ENCODE data around the gene CHCHD6. TPM values are rescaled to one million over a fixed set of nuclear protein-coding genes. Genes with fewer than 3 reads are reported as not detected.
A peak's percentile ranks its signal among the peaks of the same experiment; 100 is the strongest.

Gene CHCHD6
- total RNA-seq, 1 donor from 2014 or later: 13.1 TPM

DNA sequence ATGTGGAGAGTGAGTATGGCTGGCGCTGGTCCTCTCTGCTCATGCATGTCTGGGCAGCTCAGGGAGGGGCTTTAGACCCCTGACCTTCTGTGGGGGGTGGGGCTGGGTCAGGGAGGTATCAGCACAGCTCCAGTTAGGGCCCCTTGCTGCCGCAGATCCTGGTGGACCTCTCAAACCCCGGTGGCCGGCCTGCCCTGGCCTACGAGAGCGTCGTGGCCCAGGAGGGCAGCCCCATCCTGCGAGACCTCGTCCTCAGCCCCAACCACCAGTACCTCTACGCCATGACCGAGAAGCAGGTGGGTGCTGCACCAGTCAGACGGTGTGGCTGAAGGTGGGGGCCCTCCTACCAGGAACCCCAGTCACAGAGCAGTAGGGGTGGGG is 299.1 kb downstream of the CHCHD6 start:
- DNase-seq (ENCODE audit: extremely low spot score, unreplicated experiment): no peak
- no peak for TF ChIP-seq CTCF (IDR thresholded peaks at IDR 0.05)
- H3K4me3 Mint-ChIP-seq (ENCODE audit: unreplicated experiment): no peak overlapping the region
- H3K27ac Mint-ChIP-seq (ENCODE audit: unreplicated experiment): peak overlapping the region; percentile 44
- peaks cover 6% of the 10 kb centered on the region for H3K36me3 Mint-ChIP-seq (ENCODE audit: unreplicated experiment)
- no peaks in the 10 kb centered on the region for H3K27me3 Mint-ChIP-seq (ENCODE audit: unreplicated experiment)
- H3K4me1 Mint-ChIP-seq (ENCODE audit: unreplicated experiment): peaks cover 34% of the 10 kb centered on the region
- H3K9me3 Mint-ChIP-seq (ENCODE audit: unreplicated experiment): no peaks in the 10 kb centered on the region

GRCh38 chr3:127003601-127004280 is 299.7 kb downstream of the CHCHD6 start:
- no peak for TF ChIP-seq CTCF (IDR thresholded peaks at IDR 0.05)
- Mint-ChIP-seq H3K9me3 (ENCODE audit: unreplicated experiment) (no peaks in the 10 kb centered on the region), H3K4me1 (ENCODE audit: unreplicated experiment) (peaks cover 35% of the 10 kb centered on the region)

DNA sequence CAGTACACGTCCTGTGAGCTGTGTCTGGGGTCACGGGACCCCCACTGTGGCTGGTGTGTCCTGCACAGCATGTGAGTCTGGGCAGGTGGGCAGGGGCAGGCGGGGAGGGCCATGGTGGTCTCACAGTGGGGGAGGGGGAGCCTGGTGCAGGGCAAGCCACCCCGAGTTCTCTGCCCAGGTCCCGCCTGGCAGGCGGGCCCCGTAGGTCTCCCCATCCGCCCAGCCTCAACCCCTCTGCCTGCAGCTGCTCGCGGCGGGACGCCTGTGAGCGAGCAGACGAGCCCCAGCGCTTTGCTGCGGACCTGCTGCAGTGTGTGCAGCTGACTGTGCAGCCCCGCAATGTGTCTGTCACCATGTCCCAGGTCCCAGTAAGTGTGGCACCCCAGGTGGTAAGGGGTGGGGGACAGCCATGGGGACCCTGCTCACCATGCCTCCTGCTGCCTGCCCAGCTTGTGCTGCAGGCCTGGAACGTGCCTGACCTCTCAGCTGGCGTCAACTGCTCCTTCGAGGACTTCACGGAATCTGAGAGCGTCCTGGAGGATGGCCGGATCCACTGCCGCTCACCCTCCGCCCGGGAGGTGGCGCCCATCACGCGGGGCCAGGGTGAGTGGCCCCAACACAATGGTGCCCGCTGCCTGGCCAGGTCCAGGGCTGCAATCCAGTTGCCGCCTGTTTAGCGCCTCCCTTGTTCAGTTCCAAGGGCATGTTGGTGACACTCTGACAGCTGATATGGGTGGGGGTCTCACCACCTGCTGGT is 300.8 kb downstream of the CHCHD6 start:
- H3K9me3 Mint-ChIP-seq (ENCODE audit: unreplicated experiment): no peaks in the 10 kb centered on the region
- no peak for DNase-seq (ENCODE audit: extremely low spot score, unreplicated experiment)
- H3K27me3 Mint-ChIP-seq (ENCODE audit: unreplicated experiment): no peaks in the 10 kb centered on the region
- TF ChIP-seq CTCF (IDR thresholded peaks at IDR 0.05): no peak
- H3K36me3 Mint-ChIP-seq (ENCODE audit: unreplicated experiment): peaks cover 9% of the 10 kb centered on the region
- no peak overlapping the region for H3K4me3 Mint-ChIP-seq (ENCODE audit: unreplicated experiment)
- peaks cover 42% of the 10 kb centered on the region for H3K4me1 Mint-ChIP-seq (ENCODE audit: unreplicated experiment)
- H3K27ac Mint-ChIP-seq (ENCODE audit: unreplicated experiment): no peak overlapping the region

More at GRCh38 chr3:127003601-127004280, 299.7 kb downstream of the CHCHD6 start:
- no peaks in the 10 kb centered on the region for H3K27me3 Mint-ChIP-seq (ENCODE audit: unreplicated experiment)
- H3K36me3 Mint-ChIP-seq (ENCODE audit: unreplicated experiment): peaks cover 6% of the 10 kb centered on the region
- peak overlapping the region; percentile 44 for H3K27ac Mint-ChIP-seq (ENCODE audit: unreplicated experiment)
- DNase-seq (ENCODE audit: extremely low spot score, unreplicated experiment): no peak
- H3K4me3 Mint-ChIP-seq (ENCODE audit: unreplicated experiment): no peak overlapping the region

DNA sequence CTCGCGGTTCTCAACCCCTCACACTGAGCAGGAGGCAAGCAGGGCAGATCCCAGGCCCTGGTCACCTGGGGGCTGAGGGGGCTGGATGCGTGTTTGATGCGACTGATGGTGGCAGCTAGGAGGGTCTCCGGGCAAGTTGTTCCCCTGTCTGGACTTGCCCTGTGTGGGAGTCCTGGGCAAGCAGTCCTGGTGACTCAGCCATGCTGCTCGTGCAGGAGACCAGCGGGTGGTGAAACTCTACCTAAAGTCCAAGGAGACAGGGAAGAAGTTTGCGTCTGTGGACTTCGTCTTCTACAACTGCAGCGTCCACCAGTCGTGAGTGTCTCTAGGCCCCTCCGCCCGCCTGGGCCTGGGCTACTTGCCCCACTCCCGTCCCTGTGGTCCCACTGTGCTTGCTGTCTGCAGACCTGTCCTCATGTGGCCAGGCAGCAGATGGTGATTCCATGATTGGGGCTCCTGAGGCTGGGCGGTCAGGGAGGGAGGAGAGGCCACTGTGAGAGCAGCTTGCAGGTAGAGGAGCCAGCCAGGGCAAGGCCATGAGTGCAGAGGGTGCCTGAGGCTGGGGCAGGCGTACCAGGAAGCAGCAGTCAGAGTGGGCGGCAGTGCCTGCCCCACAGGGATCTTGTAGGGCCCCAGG is 301.9 kb downstream of the CHCHD6 start:
- no peak overlapping the region for H3K4me3 Mint-ChIP-seq (ENCODE audit: unreplicated experiment)
- no peak overlapping the region for H3K27ac Mint-ChIP-seq (ENCODE audit: unreplicated experiment)
- no peaks in the 10 kb centered on the region for H3K9me3 Mint-ChIP-seq (ENCODE audit: unreplicated experiment)
- no peak for TF ChIP-seq CTCF (IDR thresholded peaks at IDR 0.05)
- DNase-seq (ENCODE audit: extremely low spot score, unreplicated experiment): no peak
- peaks cover 43% of the 10 kb centered on the region for H3K4me1 Mint-ChIP-seq (ENCODE audit: unreplicated experiment)
- H3K27me3 Mint-ChIP-seq (ENCODE audit: unreplicated experiment): no peaks in the 10 kb centered on the region
- peaks cover 9% of the 10 kb centered on the region for H3K36me3 Mint-ChIP-seq (ENCODE audit: unreplicated experiment)
